ENCODE measurements around the gene PRDM8. TPM values are rescaled to one million over a fixed set of nuclear protein-coding genes. Genes with fewer than 3 reads are reported as not detected.

Gene PRDM8
- total RNA-seq, 1 donor from 2014 or later = not detected

- Histone ChIP-seq H3K4me1 (no peaks in the 10 kb centered on the region), H3K36me3 (no peaks in the 10 kb centered on the region), H3K4me3 (no peak overlapping the region), H3K9me3 (no peaks in the 10 kb centered on the region), H3K27me3 (no peaks in the 10 kb centered on the region), H3K27ac (no peak overlapping the region)
- intact Hi-C loops (cut with DNase I) = no loop called here
- no peak for DNase-seq (ENCODE audit: low spot score in 2 of 2)
- TF ChIP-seq, protein P1, sequence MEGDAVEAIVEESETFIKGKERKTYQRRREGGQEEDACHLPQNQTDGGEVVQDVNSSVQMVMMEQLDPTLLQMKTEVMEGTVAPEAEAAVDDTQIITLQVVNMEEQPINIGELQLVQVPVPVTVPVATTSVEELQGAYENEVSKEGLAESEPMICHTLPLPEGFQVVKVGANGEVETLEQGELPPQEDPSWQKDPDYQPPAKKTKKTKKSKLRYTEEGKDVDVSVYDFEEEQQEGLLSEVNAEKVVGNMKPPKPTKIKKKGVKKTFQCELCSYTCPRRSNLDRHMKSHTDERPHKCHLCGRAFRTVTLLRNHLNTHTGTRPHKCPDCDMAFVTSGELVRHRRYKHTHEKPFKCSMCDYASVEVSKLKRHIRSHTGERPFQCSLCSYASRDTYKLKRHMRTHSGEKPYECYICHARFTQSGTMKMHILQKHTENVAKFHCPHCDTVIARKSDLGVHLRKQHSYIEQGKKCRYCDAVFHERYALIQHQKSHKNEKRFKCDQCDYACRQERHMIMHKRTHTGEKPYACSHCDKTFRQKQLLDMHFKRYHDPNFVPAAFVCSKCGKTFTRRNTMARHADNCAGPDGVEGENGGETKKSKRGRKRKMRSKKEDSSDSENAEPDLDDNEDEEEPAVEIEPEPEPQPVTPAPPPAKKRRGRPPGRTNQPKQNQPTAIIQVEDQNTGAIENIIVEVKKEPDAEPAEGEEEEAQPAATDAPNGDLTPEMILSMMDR (IDR thresholded peaks at IDR 0.05) = no peak
Observed at GRCh38 chr4:80221161-80221560, 23.9 kb downstream of the PRDM8 start.

DNA sequence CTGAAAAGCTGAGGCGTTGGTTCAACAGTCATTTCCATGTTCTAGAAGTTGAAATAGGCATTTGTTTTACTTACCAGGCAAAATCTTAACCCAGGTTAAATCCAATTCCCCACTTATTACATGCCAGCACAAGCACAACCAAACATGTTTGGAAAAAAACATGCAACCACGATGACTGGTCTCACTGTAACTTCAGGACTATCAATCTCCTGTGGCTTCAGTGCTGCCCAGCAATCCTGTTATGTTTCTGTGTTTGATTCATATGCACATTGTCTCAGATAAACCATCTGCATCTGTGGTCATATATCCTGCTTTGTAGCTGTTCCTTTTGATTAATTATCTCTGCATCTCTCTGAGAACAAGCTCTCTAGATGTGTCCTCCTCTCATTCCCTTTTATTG, 28.3 kb downstream of the PRDM8 start:
- no peaks in the 10 kb centered on the region for H3K36me3 ChIP-seq
- no peak overlapping the region for H3K27ac ChIP-seq
- intact Hi-C loops (cut with DNase I) = no loop called here
- no peak overlapping the region for H3K4me3 ChIP-seq
- H3K4me1 ChIP-seq = no peaks in the 10 kb centered on the region
- H3K9me3 ChIP-seq = no peaks in the 10 kb centered on the region
- no peak for DNase-seq (ENCODE audit: low spot score in 2 of 2)
- no peaks in the 10 kb centered on the region for H3K27me3 ChIP-seq
- TF ChIP-seq, protein P1 (IDR thresholded peaks at IDR 0.05) = no peak

GRCh38 chr4:80226094-80226493, 28.8 kb downstream of the PRDM8 start:
- intact Hi-C loops (cut with DNase I) = no loop called here
- no peaks in the 10 kb centered on the region for H3K4me1 ChIP-seq
- H3K36me3 ChIP-seq = no peaks in the 10 kb centered on the region
- no peaks in the 10 kb centered on the region for H3K9me3 ChIP-seq
- H3K27ac ChIP-seq = no peak overlapping the region
- H3K27me3 ChIP-seq = no peaks in the 10 kb centered on the region
- TF ChIP-seq, protein P1 (IDR thresholded peaks at IDR 0.05) = no peak
- DNase-seq (ENCODE audit: low spot score in 2 of 2) = no peak
- H3K4me3 ChIP-seq = no peak overlapping the region

DNA sequence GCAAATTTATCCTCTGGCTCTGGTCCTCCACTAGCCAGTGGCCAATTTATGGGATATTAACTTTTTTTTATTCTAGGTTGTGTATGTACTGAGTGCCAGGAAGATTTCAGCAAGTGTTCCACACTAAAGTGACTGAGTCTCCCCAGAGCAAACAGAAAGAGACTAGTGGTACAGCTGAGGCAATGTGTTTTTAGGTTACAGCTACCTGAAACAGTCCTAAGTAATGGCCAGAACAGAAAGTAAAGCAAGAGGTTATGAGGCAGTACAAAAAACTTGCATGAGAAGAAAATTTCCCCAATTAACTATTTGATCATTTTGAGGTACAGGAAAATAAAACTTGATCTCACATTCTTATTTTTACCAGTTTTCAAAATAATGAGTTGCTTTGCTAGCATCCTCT, 31.2 kb downstream of the PRDM8 start:
- intact Hi-C loops (cut with DNase I) = no loop called here
- no peaks in the 10 kb centered on the region for H3K9me3 ChIP-seq
- H3K4me3 ChIP-seq = no peak overlapping the region
- no peak for DNase-seq (ENCODE audit: low spot score in 2 of 2)
- no peaks in the 10 kb centered on the region for H3K27me3 ChIP-seq
- H3K4me1 ChIP-seq = no peaks in the 10 kb centered on the region
- no peaks in the 10 kb centered on the region for H3K36me3 ChIP-seq
- no peak overlapping the region for H3K27ac ChIP-seq
- TF ChIP-seq, protein P1 (IDR thresholded peaks at IDR 0.05) = no peak

GRCh38 chr4:80229128-80229527, 31.8 kb downstream of the PRDM8 start:
- Histone ChIP-seq H3K4me1 (no peaks in the 10 kb centered on the region), H3K4me3 (no peak overlapping the region), H3K36me3 (no peaks in the 10 kb centered on the region), H3K27me3 (no peaks in the 10 kb centered on the region), H3K27ac (no peak overlapping the region), H3K9me3 (no peaks in the 10 kb centered on the region)
- TF ChIP-seq, protein P1 (IDR thresholded peaks at IDR 0.05) = no peak
- intact Hi-C loops (cut with DNase I) = no loop called here
- no peak for DNase-seq (ENCODE audit: low spot score in 2 of 2)

GRCh38 chr4:80229590-80229989, 32.3 kb downstream of the PRDM8 start:
- Histone ChIP-seq H3K4me3 (no peak overlapping the region), H3K36me3 (no peaks in the 10 kb centered on the region), H3K9me3 (no peaks in the 10 kb centered on the region), H3K27ac (no peak overlapping the region), H3K27me3 (no peaks in the 10 kb centered on the region), H3K4me1 (no peaks in the 10 kb centered on the region)
- no peak for DNase-seq (ENCODE audit: low spot score in 2 of 2)
- intact Hi-C loops (cut with DNase I) = no loop called here
- TF ChIP-seq, protein P1 (IDR thresholded peaks at IDR 0.05) = no peak

Measured in ascending aorta (tissue), 2 donors.